H1 (cell line): ENCODE data around the gene MTPN. TPM values are rescaled to one million over a fixed set of nuclear protein-coding genes. Genes with fewer than 3 reads are reported as not detected.

ENCODE experiments used
- CTCF ChIA-PET: fragments of 300-600 bp; sonication (Branson Sonifier 250); formaldehyde crosslinking; loops from one replicate; lab custom pipeline; 2021; ENCODE audit not compliant: partially characterized antibody; lab: Charles Lee
- POLR2A ChIA-PET: fragments of 300-600 bp; sonication (Branson Sonifier 250); formaldehyde crosslinking; loops from one replicate; lab custom pipeline; 2021; ENCODE audit warnings: inconsistent platforms; ENCODE audit not compliant: partially characterized antibody; lab: Charles Lee
- DNase-seq, 2 experiments: peaks; one replicate each; pipeline versions ENCODE4 v3.0.0 to v3.0.0-alpha.2; 2010 to 2022; ENCODE audit warnings: low spot score in 2 of 2, low read depth in 1 of 2, mixed read lengths in 1 of 2
- FAIRE-seq: peaks from 2 replicates; lab custom pipeline; 2011; peaks lifted over from hg19 to GRCh38; lab: Jason Lieb, UNC
- H2AFZ ChIP-seq: 2 replicates; pipeline ENCODE4 v1.8.1; 2012; ENCODE audit warnings: low read length, inconsistent platforms
- H2AK5ac ChIP-seq: 2 replicates; pipeline ENCODE4 v1.6.1; 2013; ENCODE audit warnings: low read depth, low read length
- H2BK120ac ChIP-seq: replicated peaks from 2 replicates; pipeline ENCODE3; 2013; ENCODE audit warnings: low read depth, low read length, inconsistent platforms
- H2BK12ac ChIP-seq: 2 replicates; pipeline ENCODE4 v1.6.1; 2013; ENCODE audit warnings: low read depth, low read length
- H2BK15ac ChIP-seq: 2 replicates; pipeline ENCODE4 v1.6.1; 2013; ENCODE audit warnings: low read length
- H2BK20ac ChIP-seq: 2 replicates; pipeline ENCODE4 v1.6.1; 2013; ENCODE audit warnings: low read length
- H2BK5ac ChIP-seq: 2 replicates; pipeline ENCODE4 v1.6.1; 2013; ENCODE audit warnings: low read depth, low read length
- H3K14ac ChIP-seq: 2 replicates; pipeline ENCODE4 v1.6.1; 2013; ENCODE audit warnings: inconsistent platforms; ENCODE audit not compliant: insufficient read length
- H3K18ac ChIP-seq: 2 replicates; pipeline ENCODE4 v1.6.1; 2013; ENCODE audit warnings: low read length; ENCODE audit errors: extremely low read depth
- H3K23ac ChIP-seq: 2 replicates; pipeline ENCODE4 v1.6.1; 2013; ENCODE audit warnings: inconsistent platforms; ENCODE audit not compliant: insufficient read length
- H3K23me2 ChIP-seq: 2 replicates; pipeline ENCODE4 v1.6.1; 2013; ENCODE audit warnings: low read depth, low read length
- H3K27ac ChIP-seq: 2 replicates; pipeline ENCODE4 v1.6.1; 2011; ENCODE audit warnings: low read depth, low read length, inconsistent platforms
- H3K27me3 ChIP-seq, 4 experiments: replicated peaks in 1 of 4; 1 replicate in 1 of 4; 2 replicates in 3 of 4; pipeline versions ENCODE4 v1.6.1 to v1.8.1; 2011 to 2013; ENCODE audit warnings: low read length in 3 of 4, mild to moderate bottlenecking in 3 of 4, inconsistent platforms in 2 of 4, mixed read lengths in 2 of 4, moderate library complexity in 1 of 4; ENCODE audit not compliant: control insufficient read depth in 3 of 4, insufficient read depth in 3 of 4; ENCODE audit errors: extremely low read depth in 1 of 4
- H3K36me3 ChIP-seq, 4 experiments: 2 replicates each; pipeline versions ENCODE4 v1.6.1 to v1.8.1; 2011 to 2013; ENCODE audit warnings: mild to moderate bottlenecking in 4 of 4, low read length in 3 of 4, moderate library complexity in 2 of 4, control low read depth in 1 of 4, inconsistent platforms in 1 of 4; ENCODE audit not compliant: insufficient read depth in 4 of 4, control insufficient read depth in 2 of 4
- H3K4ac ChIP-seq: replicated peaks from 2 replicates; pipeline ENCODE3; 2013; ENCODE audit warnings: low read length, low read depth, mixed read lengths, inconsistent platforms; ENCODE audit not compliant: insufficient read length
- H3K4me1 ChIP-seq, 4 experiments: replicated peaks in 1 of 4; 1 replicate in 1 of 4; 2 replicates in 3 of 4; pipeline versions ENCODE4 v1.6.1 to v1.8.1; 2011 to 2013; ENCODE audit warnings: low read length in 3 of 4, inconsistent platforms in 2 of 4, mixed read lengths in 1 of 4; ENCODE audit not compliant: insufficient read depth in 4 of 4, control insufficient read depth in 3 of 4
- H3K4me2 ChIP-seq, 2 experiments: 2 replicates each; pipeline versions ENCODE4 v1.6.1 to v1.8.1; 2011 to 2013; ENCODE audit warnings: low read depth in 2 of 2, low read length in 2 of 2, control low read depth in 1 of 2, inconsistent platforms in 1 of 2, mild to moderate bottlenecking in 1 of 2; ENCODE audit not compliant: insufficient read depth in 1 of 2
- H3K4me3 ChIP-seq, 4 experiments: fragments of 200-600, 300-600 bp in 1 of 4; sonication (generic), shearing (Covaris generic), sonication (Bioruptor Twin) in 1 of 4; 2 replicates each; pipeline versions ENCODE4 v1.5.1 to v1.8.1; 2011 to 2016; ENCODE audit warnings: low read length in 4 of 4, low read depth in 3 of 4, control low read depth in 2 of 4, inconsistent platforms in 2 of 4, mild to moderate bottlenecking in 2 of 4, mixed read lengths in 1 of 4, moderate library complexity in 1 of 4; ENCODE audit not compliant: insufficient read depth in 2 of 4; ENCODE audit errors: extremely low read depth in 1 of 4
- H3K56ac ChIP-seq: replicated peaks from 2 replicates; pipeline ENCODE3; 2013; ENCODE audit warnings: low read depth, mild to moderate bottlenecking, mixed read lengths, low read length, inconsistent platforms; ENCODE audit not compliant: insufficient read length
- H3K79me1 ChIP-seq: 2 replicates; pipeline ENCODE4 v1.6.1; 2013; ENCODE audit warnings: low read depth, low read length, control low read depth
- H3K79me2 ChIP-seq, 2 experiments: 2 replicates each; pipeline versions ENCODE4 v1.6.1 to v1.8.1; 2012 to 2013; ENCODE audit warnings: low read length in 2 of 2, mild to moderate bottlenecking in 2 of 2, inconsistent platforms in 1 of 2; ENCODE audit not compliant: insufficient read depth in 2 of 2, control insufficient read depth in 1 of 2
- H3K9ac ChIP-seq, 4 experiments: replicated peaks in 1 of 4; 1 replicate in 1 of 4; 2 replicates in 3 of 4; pipeline versions ENCODE4 v1.6.1 to v1.8.1; 2011 to 2013; ENCODE audit warnings: low read depth in 3 of 4, low read length in 3 of 4, control low read depth in 2 of 4, mild to moderate bottlenecking in 2 of 4, moderate library complexity in 2 of 4, inconsistent platforms in 1 of 4; ENCODE audit errors: extremely low read depth in 1 of 4
- H3K9me3 ChIP-seq, 2 experiments: 2 replicates each; pipeline versions ENCODE4 v1.6.1 to v1.8.1; 2012 to 2013; ENCODE audit warnings: mild to moderate bottlenecking in 2 of 2, moderate library complexity in 2 of 2, control low read depth in 1 of 2, inconsistent platforms in 1 of 2, low read depth in 1 of 2, low read length in 1 of 2, mixed read lengths in 1 of 2; ENCODE audit not compliant: insufficient read depth in 2 of 2
- H4K20me1 ChIP-seq, 2 experiments: replicated peaks in 1 of 2; 2 replicates each; pipeline versions ENCODE3 to v1.8.1; 2011 to 2013; ENCODE audit warnings: inconsistent platforms in 2 of 2, low read length in 2 of 2, mild to moderate bottlenecking in 1 of 2; ENCODE audit not compliant: insufficient read depth in 2 of 2, control insufficient read depth in 1 of 2
- H4K5ac ChIP-seq: 2 replicates; pipeline ENCODE4 v1.6.1; 2013; ENCODE audit warnings: low read length, low read depth, mixed read lengths, inconsistent platforms; ENCODE audit not compliant: insufficient read length
- H4K8ac ChIP-seq: 2 replicates; pipeline ENCODE4 v1.8.0; 2013; ENCODE audit warnings: mild to moderate bottlenecking, moderate library complexity, low read length, inconsistent platforms; ENCODE audit not compliant: insufficient read depth; ENCODE audit errors: extremely low read depth
- H4K91ac ChIP-seq: replicated peaks from 2 replicates; pipeline ENCODE3; 2013; ENCODE audit warnings: low read length, mixed read lengths, inconsistent platforms; ENCODE audit not compliant: insufficient read length
- CHD2 ChIP-seq: IDR thresholded peaks from 2 replicates; pipeline ENCODE4 v1.6.1; 2012; ENCODE audit warnings: low read length, improper control_type of control experiment
- NANOG ChIP-seq: IDR thresholded peaks from 2 replicates; pipeline ENCODE4 v1.6.1; 2011; ENCODE audit warnings: low read length, low read depth, mild to moderate bottlenecking, inconsistent platforms; ENCODE audit not compliant: insufficient read depth, poor library complexity, severe bottlenecking
- PHF8 ChIP-seq: fragments of 200-600 bp; sonication (generic); conservative IDR thresholded peaks from 2 replicates; pipeline ENCODE4 v1.7.1; 2012; ENCODE audit warnings: low read depth, mild to moderate bottlenecking, inconsistent platforms, low read length, moderate library complexity
- POLR2A ChIP-seq, 2 experiments: IDR thresholded peaks; 1 replicate in 1 of 2; 2 replicates in 1 of 2; pipeline ENCODE4 v1.6.1; 2011; ENCODE audit warnings: low read depth in 2 of 2, low read length in 2 of 2, mild to moderate bottlenecking in 2 of 2; ENCODE audit errors: control extremely low read depth in 1 of 2
- RAD21 ChIP-seq, 2 experiments: IDR thresholded peaks in 1 of 2; conservative IDR thresholded peaks in 1 of 2; 2 replicates each; pipeline ENCODE4 v1.6.1; 2011; ENCODE audit warnings: low read depth in 2 of 2, low read length in 2 of 2, improper control_type of control experiment in 1 of 2, inconsistent platforms in 1 of 2, mild to moderate bottlenecking in 1 of 2, moderate library complexity in 1 of 2
- RNF2 ChIP-seq: fragments of 200-900, 300-1000 bp; sonication (generic); IDR thresholded peaks from 2 replicates; pipeline ENCODE4 v1.7.1; 2016; ENCODE audit warnings: borderline replicate concordance, low read depth, mild to moderate bottlenecking, antibody characterized with exemption, low read length; ENCODE audit not compliant: poor library complexity, severe bottlenecking; ENCODE audit errors: missing control alignments
- TEAD4 ChIP-seq: IDR thresholded peaks from 2 replicates; pipeline ENCODE4 v1.6.1; 2012; ENCODE audit warnings: low read depth, low read length, inconsistent platforms, mixed read lengths
- YY1 ChIP-seq: IDR thresholded peaks from 2 replicates; pipeline ENCODE4 v1.6.1; 2011; ENCODE audit warnings: low read depth, mild to moderate bottlenecking, low read length
- WGBS, 2 experiments: shearing (Covaris generic) in 1 of 2; methylation state at CpG; one replicate each; pipeline versions ENCODE4 v1.1.6 to v1.1.7; 2013 to 2015; ENCODE audit warnings: low lambda C conversion rate in 2 of 2, mixed read lengths in 2 of 2, inconsistent platforms in 1 of 2, low coverage in 1 of 2, missing lambda C conversion rate in 1 of 2; ENCODE audit not compliant: insufficient replicate concordance in 2 of 2, insufficient coverage in 1 of 2, insufficient read length in 1 of 2; ENCODE audit errors: extremely low coverage in 1 of 2, missing lambda C conversion rate in 1 of 2; 5-methylcytosine and 5-hydroxymethylcytosine counted together
- polyA plus RNA-seq, 7 experiments: library from polyadenylated mRNA; depleted of rRNA in 3 of 7; stranded (reverse) in 5 of 7; unstranded in 2 of 7; fragments of >200 nt in 5 of 7; fragments of 200-250 nt in 2 of 7; gene quantifications; 1 replicate in 5 of 7; 2 replicates in 1 of 7; 4 replicates in 1 of 7; pipeline versions ENCODE4 v1.2.1 to v1.2.3, GENCODE V29; 2011 to 2013; ENCODE audit warnings: missing spikeins in 2 of 7, mixed read lengths in 2 of 7
- total RNA-seq: library from RNA; stranded (reverse); fragmentation: NEBNext Ultra II Directional; extraction: Animal tissue kit (Norgen Biotek cat#: 25700); gene quantifications from 2 replicates; pipeline ENCODE4 v1.2.1, GENCODE V29; 2021
- TF ChIP-seq, protein P1 (sequence below): IDR thresholded peaks from 2 replicates; pipeline ENCODE4 v1.6.1; 2011; ENCODE audit warnings: low read depth, mild to moderate bottlenecking, low read length; ENCODE audit not compliant: insufficient read depth
- TF ChIP-seq, protein P2 (sequence below): IDR thresholded peaks from 2 replicates; pipeline ENCODE4 v1.6.1; 2011; ENCODE audit warnings: low read length, improper control_type of control experiment

The MTPN gene
- total and polyA plus RNA-seq, 2 of the 8 experiments (the other 6 are each of a cell fraction or from before 2014, with no cell fraction given): 33.0 to 101 TPM

GRCh38 chr7:135981958-135982646 lies 4.9 kb upstream of the MTPN start:
- 78% methylated on average over 8 of the region's 8 CpGs; no CpG with 5 or more reads in 1 of the 2 experiments for WGBS, 2 experiments
- TF ChIP-seq, protein P1, sequence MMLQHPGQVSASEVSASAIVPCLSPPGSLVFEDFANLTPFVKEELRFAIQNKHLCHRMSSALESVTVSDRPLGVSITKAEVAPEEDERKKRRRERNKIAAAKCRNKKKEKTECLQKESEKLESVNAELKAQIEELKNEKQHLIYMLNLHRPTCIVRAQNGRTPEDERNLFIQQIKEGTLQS: no peak
- TF ChIP-seq, protein P2, sequence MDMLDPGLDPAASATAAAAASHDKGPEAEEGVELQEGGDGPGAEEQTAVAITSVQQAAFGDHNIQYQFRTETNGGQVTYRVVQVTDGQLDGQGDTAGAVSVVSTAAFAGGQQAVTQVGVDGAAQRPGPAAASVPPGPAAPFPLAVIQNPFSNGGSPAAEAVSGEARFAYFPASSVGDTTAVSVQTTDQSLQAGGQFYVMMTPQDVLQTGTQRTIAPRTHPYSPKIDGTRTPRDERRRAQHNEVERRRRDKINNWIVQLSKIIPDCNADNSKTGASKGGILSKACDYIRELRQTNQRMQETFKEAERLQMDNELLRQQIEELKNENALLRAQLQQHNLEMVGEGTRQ: no peak
- TF ChIP-seq RNF2 (no peak), TEAD4 (no peak), POLR2A (IDR thresholded peaks at IDR 0.05; ENCODE audit: control extremely low read depth in 1 of 2, low read depth in 2 of 2, low read length in 2 of 2) (no peak), YY1 (no peak), CHD2 (no peak), RAD21 (IDR thresholded peaks at IDR 0.05 in 1 of 2, conservative IDR thresholded peaks at IDR 0.05 in 1 of 2; ENCODE audit: low read depth in 2 of 2, low read length in 2 of 2) (no peak), NANOG (no peak), PHF8 (no peak)

More at GRCh38 chr7:135981958-135982646, 4.9 kb upstream of the MTPN start:
- Histone ChIP-seq H3K27ac (no peak overlapping the region), H3K23me2 (no peaks in the 10 kb centered on the region), H3K4me2 (no peak overlapping the region), H3K23ac (no peak overlapping the region), H3K36me3 (no peaks in the 10 kb centered on the region), H4K5ac (no peak overlapping the region), H3K9me3 (peaks cover 0 to 6% of the 10 kb centered on the region in 2 experiments; a peak in 1 of 4 replicates), H3K18ac (no peak overlapping the region), H4K8ac (no peak overlapping the region), H3K4me3 (no peak overlapping the region), H2BK20ac (no peak overlapping the region), H2BK120ac (no peak overlapping the region), H3K9ac (no peak overlapping the region), H3K4me1 (no peaks in the 10 kb centered on the region), H2BK12ac (no peak overlapping the region), H3K27me3 (no peaks in the 10 kb centered on the region), H2AFZ (peak overlapping the region; percentile 91), H2BK5ac (no peak overlapping the region), H3K79me2 (no peaks in the 10 kb centered on the region), H2AK5ac (no peak overlapping the region), H4K20me1 (no peaks in the 10 kb centered on the region), H3K14ac (no peak overlapping the region), H2BK15ac (no peak overlapping the region), H3K79me1 (no peaks in the 10 kb centered on the region), H3K56ac (no peak overlapping the region), H4K91ac (no peak overlapping the region), H3K4ac (no peak overlapping the region)
- DNase-seq (no peak), FAIRE-seq (no peak)
- ChIA-PET POLR2A (no interaction called here), CTCF (interaction anchor here (0.7 kb wide), 1 partner anchor 19 kb away, joined by 4 read pairs; no protein-coding TSS in a partner anchor)
